B cell (primary cell): ENCODE results near the gene MCTP1. TPM values are rescaled to one million over a fixed set of nuclear protein-coding genes. Genes with fewer than 3 reads are reported as not detected.

Source experiments
- ATAC-seq: fragments of 200-7000 bp; cut with Tn5 transposase; one replicate; pipeline ENCODE4 v1.10.0; 2021; ENCODE audit warnings: low read depth, mild to moderate bottlenecking, moderate number of reproducible peaks, moderate library complexity
- CTCF ChIA-PET: fragments of 350-600 bp; sonication (Branson Sonifier 250); formaldehyde crosslinking; loops from one replicate; lab custom pipeline; 2021; ENCODE audit warnings: antibody characterized with exemption, inconsistent platforms; lab: Charles Lee
- POLR2A ChIA-PET: fragments of 350-600 bp; sonication (Branson Sonifier 250); formaldehyde crosslinking; loops from one replicate; lab custom pipeline; 2021; ENCODE audit warnings: antibody characterized with exemption; lab: Charles Lee
- DNase-seq: peaks from one replicate; pipeline ENCODE4 v3.0.0; 2013
- H2AFZ ChIP-seq: 2 replicates; pipeline ENCODE4 v1.6.1; 2012; ENCODE audit warnings: mild to moderate bottlenecking, low read depth, low read length; ENCODE audit not compliant: insufficient read depth, poor library complexity, severe bottlenecking
- H3K27ac ChIP-seq, 2 donors: 1 replicate in 1 of 2; 2 replicates in 1 of 2; pipeline ENCODE4 v1.5.1; 2012 to 2013; ENCODE audit warnings: low read length in 2 of 2, mild to moderate bottlenecking in 2 of 2, moderate library complexity in 1 of 2
- H3K27me3 ChIP-seq, 4 experiments: fragments of 200-600 bp in 1 of 4; sonication (generic) in 1 of 4; replicated peaks in 1 of 4; 1 replicate in 2 of 4; 2 replicates in 2 of 4; pipeline versions ENCODE4 v1.6.1 to v1.7.0; 2013 to 2016; ENCODE audit warnings: low read length in 3 of 4, mild to moderate bottlenecking in 2 of 4, mixed read lengths in 1 of 4, moderate library complexity in 1 of 4; ENCODE audit not compliant: insufficient read depth in 4 of 4, control insufficient read depth in 3 of 4; ENCODE audit errors: control extremely low read depth in 1 of 4
- H3K36me3 ChIP-seq, 2 experiments: replicated peaks in 1 of 2; 1 replicate in 1 of 2; 2 replicates in 1 of 2; pipeline versions ENCODE4 v1.6.1 to v1.7.1; 2013; ENCODE audit warnings: low read length in 1 of 2; ENCODE audit not compliant: insufficient read depth in 2 of 2, control insufficient read depth in 1 of 2; ENCODE audit errors: control extremely low read depth in 1 of 2, extremely low read depth in 1 of 2
- H3K4me1 ChIP-seq, 2 donors: fragments of 200-600 bp in 1 of 2; sonication (generic) in 1 of 2; 1 replicate in 1 of 2; 2 replicates in 1 of 2; pipeline versions ENCODE4 v1.5.1 to v1.6.1; 2013 to 2017; ENCODE audit warnings: low read length in 2 of 2; ENCODE audit not compliant: control insufficient read depth in 2 of 2, insufficient read depth in 2 of 2
- H3K4me2 ChIP-seq: replicated peaks from 2 replicates; pipeline ENCODE3; 2012; ENCODE audit warnings: mild to moderate bottlenecking, low read depth, low read length; ENCODE audit not compliant: poor library complexity, severe bottlenecking
- H3K4me3 ChIP-seq, 5 experiments: fragments of 200-600 bp in 1 of 5; sonication (generic) in 1 of 5; 1 replicate in 3 of 5; 2 replicates in 2 of 5; pipeline versions ENCODE4 v1.5.1 to v1.7.0; 2011 to 2016; ENCODE audit warnings: low read length in 4 of 5, mild to moderate bottlenecking in 4 of 5, low read depth in 2 of 5, control low read depth in 1 of 5, moderate library complexity in 1 of 5; ENCODE audit not compliant: insufficient read depth in 1 of 5; ENCODE audit errors: control extremely low read depth in 1 of 5, extremely low read depth in 1 of 5
- H3K79me2 ChIP-seq: fragments of 200-600 bp; sonication (generic); one replicate; pipeline ENCODE4 v1.6.0; 2016; ENCODE audit warnings: low read length; ENCODE audit not compliant: control insufficient read depth, insufficient read depth
- H3K9ac ChIP-seq: fragments of 200-600 bp; sonication (generic); 2 replicates; pipeline ENCODE4 v1.6.1; 2017; ENCODE audit warnings: mild to moderate bottlenecking, low read length, moderate library complexity
- H3K9me3 ChIP-seq, 3 donors: one replicate each; pipeline versions ENCODE4 v1.6.1 to v1.7.1; 2013; ENCODE audit warnings: low read length in 2 of 3; ENCODE audit not compliant: control insufficient read depth in 2 of 3, insufficient read depth in 1 of 3; ENCODE audit errors: control extremely low read depth in 1 of 3
- H4K20me1 ChIP-seq: 2 replicates; pipeline ENCODE4 v1.6.0; 2012; ENCODE audit warnings: mild to moderate bottlenecking, low read length; ENCODE audit not compliant: insufficient read depth, control insufficient read depth, poor library complexity, severe bottlenecking
- H3K27ac Mint-ChIP-seq: one replicate; pipeline ENCODE4 v1.8.0; 2021; ENCODE audit warnings: mixed read lengths
- H3K27me3 Mint-ChIP-seq: one replicate; pipeline ENCODE4 v1.8.0; 2021; ENCODE audit warnings: mixed read lengths
- H3K4me1 Mint-ChIP-seq: one replicate; pipeline ENCODE4 v1.8.0; 2021; ENCODE audit warnings: mixed read lengths
- H3K4me3 Mint-ChIP-seq: one replicate; pipeline ENCODE4 v1.8.0; 2021; ENCODE audit warnings: mixed read lengths
- H3K9me3 Mint-ChIP-seq: one replicate; pipeline ENCODE4 v1.8.0; 2022; ENCODE audit warnings: mixed read lengths; ENCODE audit not compliant: insufficient read depth
- CTCF ChIP-seq: fragments of 200-600 bp; IDR thresholded peaks from one replicate; pipeline ENCODE4 v1.8.0; 2022; ENCODE audit warnings: antibody characterized with exemption, mild to moderate bottlenecking
- EZH2 ChIP-seq: IDR thresholded peaks from 2 replicates; pipeline ENCODE4 v1.6.1; 2012; ENCODE audit warnings: borderline replicate concordance, low read depth, mild to moderate bottlenecking, moderate library complexity, low read length; ENCODE audit not compliant: insufficient read depth, poor library complexity, severe bottlenecking
- WGBS: methylation state at CpG from one replicate; pipeline ENCODE4 v1.1.5; 2013; ENCODE audit warnings: missing lambda C conversion rate; ENCODE audit not compliant: insufficient coverage; 5-methylcytosine and 5-hydroxymethylcytosine counted together
- intact Hi-C: fragments of 100-400 bp; cut with micrococcal nuclease; formaldehyde crosslinking; loops from one replicate; pipeline ENCODE4 v1.10.0; 2022
- polyA plus RNA-seq: library from polyadenylated mRNA; depleted of rRNA; stranded (reverse); fragments of >200 nt; gene quantifications from 2 replicates; pipeline ENCODE4 v1.2.3, GENCODE V29; 2012
- total RNA-seq, 2 donors: library from RNA; stranded (reverse); fragments of 120-200 nt in 1 of 2; gene quantifications; 1 replicate in 1 of 2; 2 replicates in 1 of 2; pipeline versions ENCODE4 v1.2.3 to v1.2.4, GENCODE V29; 2013 to 2022

Gene MCTP1
- total and polyA plus RNA-seq, 2 donors (not counting 1 experiment from before 2014, with no cell fraction given): 0.42 to 2.5 TPM

DNA sequence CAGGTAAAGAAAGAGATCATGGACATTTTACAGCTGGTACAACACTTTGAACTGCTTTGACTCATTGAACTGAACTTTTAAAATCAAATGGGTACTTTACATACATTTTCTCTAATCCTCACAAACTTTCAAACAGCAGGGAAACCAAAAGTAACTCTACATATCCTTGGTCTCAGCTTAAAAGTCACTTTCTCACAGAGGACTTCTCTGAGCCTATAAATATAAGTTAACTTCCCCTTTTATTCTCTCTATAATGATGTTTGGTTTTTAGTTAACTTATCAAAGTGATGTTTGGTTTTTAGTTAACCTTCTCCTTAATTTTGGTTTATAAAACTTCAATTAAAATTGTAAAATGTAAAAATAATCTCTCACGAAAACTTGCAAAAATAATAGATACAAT lies 209.8 kb downstream of the MCTP1 start:
- H3K36me3 ChIP-seq: no peaks in the 10 kb centered on the region
- Mint-ChIP-seq H3K27ac (no peak overlapping the region), H3K27me3 (peaks cover 4% of the 10 kb centered on the region), H3K9me3 (no peaks in the 10 kb centered on the region), H3K4me3 (no peak overlapping the region), H3K4me1 (peaks cover 7% of the 10 kb centered on the region)
- H3K4me2 ChIP-seq: no peak overlapping the region
- no peaks in the 10 kb centered on the region for H3K9me3 ChIP-seq
- no peaks in the 10 kb centered on the region for H3K79me2 ChIP-seq
- no peak for TF ChIP-seq CTCF
- TF ChIP-seq EZH2: no peak
- H3K27me3 ChIP-seq: no peaks in the 10 kb centered on the region
- CTCF ChIA-PET: interaction anchor here (0.7 kb wide), 1 partner anchor 23 kb away, joined by 3 read pairs; no protein-coding TSS in a partner anchor
- ATAC-seq: no peak
- H4K20me1 ChIP-seq: no peaks in the 10 kb centered on the region
- POLR2A ChIA-PET: no interaction called here
- H3K4me3 ChIP-seq: no peak overlapping the region
- H3K9ac ChIP-seq: no peak overlapping the region
- H3K27ac ChIP-seq: no peak overlapping the region
- WGBS: no CpG with 5 or more reads among the region's 1 CpG
- intact Hi-C loops: no loop called here
- H2AFZ ChIP-seq: no peak overlapping the region
- no peak for DNase-seq
- no peaks in the 10 kb centered on the region for H3K4me1 ChIP-seq

GRCh38 chr5:95072281-95072680 lies 212.6 kb downstream of the MCTP1 start:
- Histone ChIP-seq H2AFZ (no peak overlapping the region), H3K9ac (no peak overlapping the region), H3K27ac (no peak overlapping the region), H3K36me3 (no peaks in the 10 kb centered on the region), H3K4me2 (no peak overlapping the region), H3K79me2 (no peaks in the 10 kb centered on the region), H3K4me3 (no peak overlapping the region), H3K9me3 (no peaks in the 10 kb centered on the region), H3K4me1 (no peaks in the 10 kb centered on the region), H4K20me1 (no peaks in the 10 kb centered on the region), H3K27me3 (no peaks in the 10 kb centered on the region)
- H3K4me3 Mint-ChIP-seq: no peak overlapping the region
- H3K27ac Mint-ChIP-seq: no peak overlapping the region
- POLR2A ChIA-PET: interaction anchor here (0.6 kb wide), 1 partner anchor 427 kb away, joined by 3 read pairs; no protein-coding TSS in a partner anchor
- H3K4me1 Mint-ChIP-seq: peaks cover 12% of the 10 kb centered on the region
- CTCF ChIA-PET: no interaction called here
- intact Hi-C loops: no loop called here
- no peak for TF ChIP-seq CTCF
- no peak for TF ChIP-seq EZH2
- no peaks in the 10 kb centered on the region for H3K9me3 Mint-ChIP-seq
- ATAC-seq (no peak), DNase-seq (no peak)
- H3K27me3 Mint-ChIP-seq: no peaks in the 10 kb centered on the region
